Activated CD8-positive, alpha-beta memory T cell treated with anti-CD3 and anti-CD28 coated beads for 48 hours (primary cell): ENCODE measurements around the gene RCBTB2.

ENCODE experiments used
- DNase-seq, 3 experiments: peaks; one replicate each; pipeline ENCODE4 v3.0.0-alpha.2; 2020; ENCODE audit warnings: low read depth in 2 of 3, low spot score in 2 of 3

RCBTB2 gene

DNA sequence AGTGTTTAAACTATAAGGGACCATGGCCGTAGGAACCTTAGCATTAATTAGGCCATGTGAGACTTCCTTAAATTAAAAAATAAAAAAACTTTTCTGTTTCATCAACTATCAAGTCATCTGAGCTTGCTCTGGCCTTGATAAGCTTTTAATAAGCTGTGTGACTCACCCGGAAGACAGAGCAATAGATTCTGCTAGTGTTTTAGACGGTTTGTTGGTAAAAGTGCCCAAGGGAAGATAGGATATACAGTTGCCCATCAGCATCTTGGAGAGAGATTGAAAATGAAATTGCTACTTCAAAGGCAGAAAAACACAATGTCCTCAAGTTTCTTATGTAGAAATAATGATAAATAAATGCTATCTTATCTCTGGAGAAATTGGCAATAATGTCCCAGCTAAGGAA lies 31.2 kb upstream of the RCBTB2 start:
- DNase-seq = no peak

DNA sequence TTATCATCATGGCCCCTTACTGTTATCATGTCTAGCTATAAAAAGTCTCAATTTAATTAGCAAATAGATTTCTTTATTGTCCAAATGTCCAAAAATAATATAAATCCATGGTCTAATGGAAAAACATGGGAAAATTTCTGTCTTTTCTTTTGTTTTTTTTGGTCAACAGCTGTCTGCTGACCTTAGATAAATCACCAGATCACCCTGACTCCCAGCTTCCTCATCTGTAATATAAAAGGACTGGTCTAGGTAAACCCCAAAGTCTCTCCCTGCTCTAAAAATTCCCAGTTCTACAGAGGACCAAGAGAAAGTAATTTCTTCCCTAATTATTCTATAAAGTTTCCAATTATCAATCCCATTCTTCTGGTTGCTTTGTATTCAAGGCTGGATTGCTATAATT lies 30.7 kb upstream of the RCBTB2 start:
- DNase-seq = no peak

DNA sequence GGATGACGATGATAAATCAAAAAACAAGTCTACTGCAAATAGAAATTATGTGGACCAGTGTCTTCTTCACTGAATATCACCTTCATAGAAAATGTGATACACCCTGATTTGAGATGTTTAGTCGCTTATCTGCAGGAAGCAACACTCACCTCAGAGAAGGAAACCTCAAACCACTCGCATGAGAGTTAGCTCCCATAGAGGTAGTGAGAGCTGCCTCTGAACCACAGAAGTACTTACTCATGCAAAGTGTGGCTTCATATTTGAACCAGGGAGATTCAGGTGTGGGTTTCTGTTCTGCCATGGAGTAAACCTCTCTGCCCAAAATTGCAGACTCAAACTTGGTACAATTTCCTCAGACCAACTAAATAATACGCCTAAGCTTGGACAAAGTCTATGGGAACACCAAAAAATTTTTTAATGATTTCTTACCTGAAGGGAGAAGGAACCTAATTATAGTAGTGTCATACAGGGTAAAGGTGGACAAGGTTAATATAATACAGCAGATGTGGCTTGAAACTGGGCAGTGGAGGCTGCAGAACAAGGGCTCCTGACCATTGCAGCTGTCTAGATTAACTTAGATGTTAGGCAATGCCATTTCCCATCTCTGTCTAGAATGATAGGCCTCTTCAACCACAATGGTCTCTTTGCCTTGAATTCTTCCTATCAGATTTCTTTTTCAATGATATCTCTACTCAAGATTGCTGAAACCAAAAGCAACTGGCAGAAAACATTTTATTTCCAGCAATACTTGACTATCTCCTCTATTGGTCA lies 29.6 kb upstream of the RCBTB2 start:
- peak in 1 of 3 experiments; percentile 19 for DNase-seq

- no peak for DNase-seq
Observed at GRCh38 chr13:48561466-48562235, 28.8 kb upstream of the RCBTB2 start.

DNA sequence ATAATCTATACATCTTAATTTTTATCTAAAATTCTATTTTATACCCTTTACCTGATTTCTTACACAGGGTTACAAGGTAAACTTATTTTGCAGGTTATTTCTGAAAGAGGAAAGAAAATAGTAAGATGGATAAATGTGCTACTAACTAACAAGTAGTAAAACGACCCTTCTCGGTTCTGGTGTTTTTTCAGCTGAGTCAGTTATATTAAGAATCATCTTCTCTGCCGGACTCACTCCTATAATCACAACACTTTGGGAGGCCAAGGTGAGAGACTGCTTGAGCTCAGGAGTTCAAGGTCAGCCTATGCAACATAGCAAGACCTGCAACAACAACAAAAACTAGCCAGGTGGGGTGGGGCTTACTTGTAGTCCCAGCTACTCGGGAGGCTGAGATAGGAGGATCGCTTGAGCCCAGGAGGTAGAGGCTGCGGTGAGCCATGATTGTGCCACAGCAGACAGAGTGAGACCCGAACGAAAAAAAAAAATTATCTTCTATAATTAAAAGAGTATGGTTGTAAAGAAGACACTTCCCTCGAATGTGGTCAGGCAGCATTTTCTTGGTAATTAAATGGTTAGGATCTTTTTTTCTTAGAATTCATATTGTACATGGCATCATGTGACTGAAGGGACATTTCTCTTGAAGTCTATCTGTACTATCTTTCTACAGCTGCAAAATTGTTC lies 27.9 kb upstream of the RCBTB2 start:
- no peak for DNase-seq

DNA sequence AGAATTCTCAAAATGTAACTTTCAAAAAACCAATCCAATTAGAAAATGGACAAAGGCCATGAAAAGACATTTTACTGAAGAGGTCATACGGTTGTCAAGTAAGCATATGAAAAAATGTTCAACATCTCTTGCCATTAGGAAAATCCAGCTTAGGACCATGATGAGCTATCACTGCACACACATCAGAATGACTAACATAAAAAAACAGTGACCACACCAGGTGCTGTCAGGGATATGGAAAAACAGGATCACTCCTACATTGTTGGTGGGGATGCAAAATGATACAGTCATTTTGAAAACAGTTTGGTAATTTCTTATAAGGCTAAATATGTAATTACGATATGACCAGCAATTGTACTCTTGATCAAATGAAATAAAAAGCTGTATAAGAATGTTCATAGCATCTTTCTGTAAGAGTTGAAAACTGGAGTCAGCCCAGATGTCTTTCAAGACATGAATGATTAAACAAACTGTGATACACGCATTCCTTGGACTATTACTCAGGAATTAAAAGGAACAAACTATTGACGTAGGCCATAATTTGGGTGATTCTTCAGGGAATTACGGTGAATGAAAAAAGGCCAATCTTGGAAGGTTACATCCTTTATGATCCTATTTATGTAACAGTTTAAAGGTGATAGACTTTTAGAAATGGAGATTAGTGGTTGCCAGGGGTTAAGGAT lies 26.9 kb upstream of the RCBTB2 start:
- no peak for DNase-seq

- DNase-seq = no peak
Observed at GRCh38 chr13:48556817-48557216, 23.9 kb upstream of the RCBTB2 start.

- DNase-seq = no peak
Observed at GRCh38 chr13:48555441-48555840, 22.6 kb upstream of the RCBTB2 start.

DNA sequence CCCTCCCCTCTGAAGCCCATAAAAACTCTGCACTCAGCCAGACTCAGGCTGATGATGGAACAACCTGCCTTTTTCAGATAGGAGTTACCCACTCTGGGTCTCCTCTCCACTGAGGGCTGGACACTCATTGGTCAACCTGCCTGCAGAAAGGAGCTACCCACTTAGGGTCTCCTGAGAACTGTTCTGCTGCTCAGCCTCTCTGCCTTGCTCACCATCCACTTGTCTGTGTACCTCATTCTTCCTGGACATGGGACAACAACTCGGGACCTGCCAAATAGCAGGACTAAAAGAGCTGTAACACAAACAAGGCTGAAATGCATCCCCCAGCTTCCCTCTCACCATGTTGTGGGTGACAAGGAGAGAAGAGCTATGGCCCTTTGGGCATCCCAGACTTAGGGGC lies 18.4 kb upstream of the RCBTB2 start:
- DNase-seq = no peak

- no peak for DNase-seq
Observed at GRCh38 chr13:48549658-48550057, 16.8 kb upstream of the RCBTB2 start.

DNA sequence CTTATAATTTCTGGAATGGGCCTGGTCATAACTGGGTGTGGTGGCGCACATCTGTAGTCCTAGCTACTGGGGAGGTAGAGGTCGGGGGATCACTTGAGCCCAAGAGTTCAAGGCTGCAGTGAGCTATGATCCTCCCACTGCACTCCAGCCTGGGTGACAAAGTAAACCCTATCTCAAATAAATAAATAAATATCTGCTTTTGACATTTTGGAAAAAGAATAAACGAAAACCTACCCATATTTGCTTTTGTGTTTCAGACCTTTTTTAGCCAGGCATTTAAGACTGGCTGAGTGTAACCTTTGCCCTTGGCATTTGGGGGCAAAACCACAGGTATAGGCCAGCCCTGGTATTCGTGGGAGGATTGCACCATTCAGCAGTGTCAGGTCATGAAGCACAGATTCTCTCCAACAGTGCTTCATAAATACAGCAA lies 14.8 kb upstream of the RCBTB2 start:
- no peak for DNase-seq

GRCh38 chr13:48545608-48546007 lies 12.7 kb upstream of the RCBTB2 start:
- no peak for DNase-seq

- no peak for DNase-seq
Observed at GRCh38 chr13:48542581-48543341, 9.9 kb upstream of the RCBTB2 start.

GRCh38 chr13:48542138-48542537 lies 9.3 kb upstream of the RCBTB2 start:
- no peak for DNase-seq

GRCh38 chr13:48539550-48539949 lies 6.7 kb upstream of the RCBTB2 start:
- DNase-seq = no peak

DNA sequence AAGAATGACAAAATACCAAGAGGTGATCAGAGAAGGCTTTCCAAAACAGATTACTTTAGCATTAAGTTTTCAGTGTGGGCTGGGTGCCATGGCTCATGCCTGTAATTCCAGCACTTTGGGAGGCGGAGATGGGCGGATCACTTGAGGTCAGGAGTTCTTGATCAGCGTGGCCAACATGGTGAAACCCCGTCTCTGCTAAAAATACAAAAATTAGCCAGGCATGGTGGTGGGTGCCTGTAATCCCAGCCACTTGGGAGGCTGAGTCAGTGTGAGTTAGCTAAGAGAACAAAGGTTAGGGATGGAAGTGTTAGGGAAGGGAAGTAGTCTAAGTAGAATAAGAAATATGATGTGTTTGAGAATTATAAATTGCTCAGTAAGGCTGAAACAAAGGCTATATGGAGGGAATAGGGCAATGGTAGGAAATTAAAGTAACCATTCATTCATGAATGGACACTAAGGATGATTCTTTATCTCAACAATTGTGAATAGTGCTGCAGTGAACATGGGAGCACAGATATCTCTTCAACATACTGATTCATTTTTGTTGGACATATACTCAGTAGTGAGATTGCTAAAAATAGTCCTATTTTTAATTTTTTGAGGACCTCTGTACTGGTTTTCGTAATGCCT lies 3.9 kb upstream of the RCBTB2 start:
- DNase-seq = no peak

- DNase-seq = no peak
Observed at GRCh38 chr13:48535766-48536165, 2.9 kb upstream of the RCBTB2 start.

DNA sequence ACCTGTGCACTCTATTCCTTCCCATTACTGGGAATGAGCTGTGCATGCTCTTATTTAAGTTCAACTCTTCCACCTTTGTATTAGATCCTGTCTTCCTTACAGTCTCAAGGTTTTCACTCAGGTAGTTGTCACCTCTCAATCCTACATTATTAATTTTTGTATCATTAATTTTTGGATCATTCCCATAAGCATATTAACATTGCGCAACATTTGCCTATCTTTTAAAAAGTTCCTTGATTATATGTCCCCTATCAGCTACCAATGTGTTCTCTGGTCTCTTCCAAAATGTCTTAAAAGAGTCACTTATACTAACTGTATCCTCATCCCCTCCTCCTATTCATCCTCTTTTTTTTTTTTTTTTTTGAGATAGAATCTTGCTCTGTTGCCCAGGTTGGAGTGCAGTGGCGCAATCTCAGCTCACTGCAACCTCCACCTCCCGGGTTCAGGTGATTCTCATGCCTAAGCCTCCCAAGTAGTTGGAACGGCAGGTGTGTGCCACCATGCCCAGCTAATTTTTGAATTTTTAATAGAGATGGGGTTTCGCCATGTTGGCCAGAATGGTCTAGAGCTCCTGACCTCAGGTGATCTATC lies 2.1 kb upstream of the RCBTB2 start:
- no peak for DNase-seq

- no peak for DNase-seq
Observed at GRCh38 chr13:48533961-48534600, 1.2 kb upstream of the RCBTB2 start.

DNA sequence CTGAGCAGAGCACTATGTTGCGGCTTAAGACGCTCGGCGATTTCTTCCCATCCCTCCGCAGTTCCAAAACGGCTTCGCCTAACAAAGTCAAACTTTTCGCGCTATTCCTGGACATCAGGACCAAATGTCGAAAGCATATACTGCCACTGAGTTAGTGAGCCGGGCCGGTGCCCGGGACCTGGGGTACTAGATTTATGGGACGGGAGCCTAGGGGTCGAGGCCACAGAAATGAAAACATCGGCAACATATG lies 699 bp downstream of the RCBTB2 start:
- DNase-seq = peak in 1 of 3 experiments; percentile 16
